A673 (cell line): ENCODE data around the gene PTK6.

Experiments
- EZH2 ChIP-seq: fragments of 200-600 bp; sonication (generic); IDR thresholded peaks from 2 replicates; pipeline ENCODE4 v1.6.1; 2017; ENCODE audit warnings: borderline replicate concordance, low read depth, mild to moderate bottlenecking, mixed read lengths, antibody characterized with exemption, low read length; ENCODE audit not compliant: poor library complexity, severe bottlenecking
- TF ChIP-seq, protein P1 (sequence below): fragments of 300-800, 200-600 bp; sonication (generic); conservative IDR thresholded peaks from 2 replicates; pipeline ENCODE4 v1.5.1; 2017; ENCODE audit warnings: low read depth, mild to moderate bottlenecking, antibody characterized with exemption, low read length, moderate library complexity, mixed read lengths

DNA sequence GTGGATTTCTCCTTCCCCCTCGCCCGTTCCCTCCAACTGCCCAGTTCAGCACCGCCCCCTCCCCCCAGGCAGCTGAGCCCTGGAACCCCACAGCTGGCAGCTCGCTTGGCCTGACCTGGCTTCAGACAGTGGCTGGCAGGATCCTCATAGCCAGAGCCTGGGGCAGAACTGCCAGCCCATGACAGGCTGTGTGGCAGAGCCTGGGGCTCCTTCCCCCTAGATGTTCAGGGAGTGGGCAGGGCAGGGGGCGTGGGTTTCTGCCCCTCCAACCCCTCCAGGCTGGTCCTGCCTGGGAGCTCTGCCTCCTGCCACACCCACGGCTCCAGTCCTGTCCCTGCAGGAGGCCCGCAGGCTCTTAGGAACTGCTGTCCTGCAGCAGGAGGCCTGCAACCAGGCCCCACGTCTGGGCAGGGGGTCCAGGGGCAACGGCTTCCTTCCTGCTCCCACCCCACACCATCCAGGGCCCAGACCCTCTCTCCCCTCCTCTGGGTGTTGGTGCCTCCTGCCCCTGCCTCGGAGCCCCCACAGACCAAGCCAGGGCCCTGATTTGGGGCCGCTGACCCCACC lies 55.1 kb downstream of the PTK6 start:
- TF ChIP-seq, protein P1, sequence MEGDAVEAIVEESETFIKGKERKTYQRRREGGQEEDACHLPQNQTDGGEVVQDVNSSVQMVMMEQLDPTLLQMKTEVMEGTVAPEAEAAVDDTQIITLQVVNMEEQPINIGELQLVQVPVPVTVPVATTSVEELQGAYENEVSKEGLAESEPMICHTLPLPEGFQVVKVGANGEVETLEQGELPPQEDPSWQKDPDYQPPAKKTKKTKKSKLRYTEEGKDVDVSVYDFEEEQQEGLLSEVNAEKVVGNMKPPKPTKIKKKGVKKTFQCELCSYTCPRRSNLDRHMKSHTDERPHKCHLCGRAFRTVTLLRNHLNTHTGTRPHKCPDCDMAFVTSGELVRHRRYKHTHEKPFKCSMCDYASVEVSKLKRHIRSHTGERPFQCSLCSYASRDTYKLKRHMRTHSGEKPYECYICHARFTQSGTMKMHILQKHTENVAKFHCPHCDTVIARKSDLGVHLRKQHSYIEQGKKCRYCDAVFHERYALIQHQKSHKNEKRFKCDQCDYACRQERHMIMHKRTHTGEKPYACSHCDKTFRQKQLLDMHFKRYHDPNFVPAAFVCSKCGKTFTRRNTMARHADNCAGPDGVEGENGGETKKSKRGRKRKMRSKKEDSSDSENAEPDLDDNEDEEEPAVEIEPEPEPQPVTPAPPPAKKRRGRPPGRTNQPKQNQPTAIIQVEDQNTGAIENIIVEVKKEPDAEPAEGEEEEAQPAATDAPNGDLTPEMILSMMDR = no peak
- TF ChIP-seq EZH2 = no peak
